Measurements from ENCODE around the gene SPG7.
"Not testable (repeated sequence)": the region's sequence is repeated elsewhere in the genome, so short reads cannot be mapped to it uniquely, and the experiment has no call there.

The SPG7 gene

DNA sequence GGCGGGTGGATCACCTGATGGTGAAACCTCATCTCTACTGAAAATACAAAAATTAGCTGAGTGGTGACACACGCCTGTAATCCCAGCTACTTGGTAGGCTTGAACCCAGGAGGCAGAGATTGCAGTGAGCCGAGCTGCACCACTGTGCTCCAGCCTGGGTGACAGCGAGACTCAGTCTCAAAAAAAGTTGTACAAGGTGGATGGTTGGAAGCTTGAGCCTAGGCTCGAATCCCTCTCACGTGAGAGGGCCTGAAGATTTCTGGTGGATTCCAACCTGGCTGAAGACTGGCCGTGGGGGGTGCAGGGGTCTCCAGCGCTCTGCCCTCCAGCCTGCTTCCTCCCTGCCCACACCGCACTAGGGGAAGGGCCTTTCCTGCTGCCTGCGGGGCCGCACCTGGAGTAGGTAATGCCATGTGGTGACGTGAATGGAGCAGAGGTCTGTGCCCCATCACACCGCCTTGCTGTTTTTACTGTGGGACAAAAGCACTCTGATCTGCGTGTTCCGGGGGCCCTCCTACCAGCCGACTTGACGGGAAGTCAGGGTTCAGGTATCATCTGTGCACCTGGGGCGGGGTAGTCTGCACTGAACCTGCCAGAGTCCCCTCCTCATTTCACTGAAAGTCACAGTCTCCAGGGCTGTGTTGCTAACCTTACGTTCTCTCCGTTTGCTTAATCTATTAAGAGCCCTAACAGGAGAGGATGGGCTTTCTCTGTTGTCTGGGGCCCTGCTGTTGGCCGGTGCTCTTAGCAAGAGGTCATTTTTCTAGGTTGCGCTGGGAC is 56.5 kb downstream of the SPG7 start:
- DNase-seq (ENCODE audit: low spot score), result no peak

DNA sequence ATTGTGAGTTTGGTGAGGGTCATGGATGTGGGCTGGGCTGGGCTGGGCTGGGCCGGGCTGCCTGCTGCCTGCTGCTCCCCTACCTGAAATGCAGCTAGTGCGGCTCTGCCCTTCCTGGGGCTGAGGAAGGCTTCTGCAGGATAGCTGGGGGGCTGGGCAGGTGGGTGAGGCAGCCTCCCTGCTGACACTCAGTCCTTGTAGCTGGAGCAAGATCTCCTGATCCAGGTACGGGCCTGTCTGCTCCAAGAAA is 57.0 kb downstream of the SPG7 start:
- DNase-seq (ENCODE audit: low spot score), result no peak

DNA sequence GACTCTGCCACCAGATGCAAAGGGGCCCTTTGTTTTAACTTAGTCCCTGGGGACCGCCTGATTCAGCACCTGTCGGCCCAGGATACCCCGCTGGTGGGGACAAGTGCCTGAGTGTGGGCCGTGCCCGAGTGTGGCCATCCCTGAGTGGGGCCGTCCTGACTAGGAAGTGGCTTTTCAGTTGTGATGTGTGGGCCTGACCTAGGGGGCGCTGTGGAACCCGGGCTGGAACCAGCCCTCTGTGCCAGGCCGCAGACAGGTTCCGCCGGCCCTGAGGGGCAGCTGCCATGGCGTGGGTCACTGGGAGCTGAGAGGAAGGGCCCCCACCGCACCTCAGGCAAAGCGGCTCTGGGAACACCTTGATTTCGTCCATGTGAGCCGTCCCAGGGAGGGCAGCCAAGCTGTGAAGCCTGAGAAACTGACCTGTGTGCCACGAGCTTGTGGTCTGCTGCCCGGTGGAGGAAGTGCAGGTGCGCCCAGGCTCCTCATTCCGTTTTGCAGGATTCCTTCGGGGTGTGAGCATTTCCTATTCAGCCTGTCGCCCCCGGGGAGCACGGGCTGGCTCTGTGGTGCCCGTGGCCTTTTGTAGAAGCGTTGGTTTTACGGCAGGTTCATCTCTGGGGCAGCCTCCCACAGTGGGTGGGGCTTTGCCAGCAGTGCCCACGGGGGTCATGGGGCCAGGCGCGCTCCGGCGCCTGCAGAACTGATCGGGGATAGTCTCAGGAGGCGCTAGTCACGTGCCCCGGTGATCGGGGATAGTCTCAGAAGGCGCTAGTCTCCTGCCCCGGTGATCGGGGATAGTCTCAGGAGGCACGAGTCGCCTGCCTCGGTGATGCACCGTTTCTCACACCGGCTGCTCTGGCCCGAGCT is 57.5 kb downstream of the SPG7 start:
- peak; percentile 78 for DNase-seq (ENCODE audit: low spot score)

DNA sequence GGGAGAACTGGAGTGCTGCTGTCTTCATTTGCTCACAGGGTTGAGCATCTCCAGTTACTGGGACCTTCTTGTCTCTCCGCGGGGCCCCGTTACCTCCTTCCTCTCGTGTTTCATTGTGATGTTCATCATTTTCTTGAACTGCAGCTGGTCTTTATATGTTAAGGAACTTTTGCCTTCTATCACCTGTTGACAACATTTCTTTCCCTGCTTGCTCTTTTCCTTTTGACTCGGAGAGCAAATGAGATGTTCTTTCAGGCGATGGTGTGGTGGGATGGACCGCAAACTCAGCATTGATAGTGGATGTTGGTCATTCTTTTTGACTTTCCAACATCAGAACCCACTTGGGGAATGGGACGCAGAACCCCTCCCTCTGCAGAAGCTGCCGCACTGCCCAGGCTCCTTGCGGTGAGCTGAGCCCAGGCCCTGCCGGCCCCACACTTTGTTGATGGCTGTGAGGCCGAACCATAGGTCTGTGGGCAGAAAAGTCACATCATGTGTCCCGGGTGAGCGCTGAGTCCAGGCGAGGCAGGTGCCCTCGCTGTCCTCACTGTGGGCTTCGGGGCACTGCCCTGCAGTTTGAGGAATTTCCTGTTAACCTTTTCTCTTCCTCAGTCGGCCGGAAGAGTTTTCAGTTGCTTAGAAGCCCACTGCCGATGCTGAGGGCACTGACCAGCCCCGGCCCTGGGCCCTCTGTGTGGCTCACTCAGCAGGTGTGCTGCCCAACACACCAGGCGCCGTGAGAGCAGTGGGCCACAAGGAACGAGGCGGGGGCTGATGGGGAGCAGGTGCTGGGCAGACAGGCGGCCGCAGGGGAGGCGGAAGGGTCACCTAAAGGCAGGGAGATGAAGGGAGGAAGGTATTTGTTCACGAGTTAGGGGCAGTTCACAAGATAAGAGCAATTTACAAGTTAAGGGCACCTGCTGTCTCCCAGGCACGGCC is 59.7 kb downstream of the SPG7 start:
- no peak for DNase-seq (ENCODE audit: low spot score)

DNA sequence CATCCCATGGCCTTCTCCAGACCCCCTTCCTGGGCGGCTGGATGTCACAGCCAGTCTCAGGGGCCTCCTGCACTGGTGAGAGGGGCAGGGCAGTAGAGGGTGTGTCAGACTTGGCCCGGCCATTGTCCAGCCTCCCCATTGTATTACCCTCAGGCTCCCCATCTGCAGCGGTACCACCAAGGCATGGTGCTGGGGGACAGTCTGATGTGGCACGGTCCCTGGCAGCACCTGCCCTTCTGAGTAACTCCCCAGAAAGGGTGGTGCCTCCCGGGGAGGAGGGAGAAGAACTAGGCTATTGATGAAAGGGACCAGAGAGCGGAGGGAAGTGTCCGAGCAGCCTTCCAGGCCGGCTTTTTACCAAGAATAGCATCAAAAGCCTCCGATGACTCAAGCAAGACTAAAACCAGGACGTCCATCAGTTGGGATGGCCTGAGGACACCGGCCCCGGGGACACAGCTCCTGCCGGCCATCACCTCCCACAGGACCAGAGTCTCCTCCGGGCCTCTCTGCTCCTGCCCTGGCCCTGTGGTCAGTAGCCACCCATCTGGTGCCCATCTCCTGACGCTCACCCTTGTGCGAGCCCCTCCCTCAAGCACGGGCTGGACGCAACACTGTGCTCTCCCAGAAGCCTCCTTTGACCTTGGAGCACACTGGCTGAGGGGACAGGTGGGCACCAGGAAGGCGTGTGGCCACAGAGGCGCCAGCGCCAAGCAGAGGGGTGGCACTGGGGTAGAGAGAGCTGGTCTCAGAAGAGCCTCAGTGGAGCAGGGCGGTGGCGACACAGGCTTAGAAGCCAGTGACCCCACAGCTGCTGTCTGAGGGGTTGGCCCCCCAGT is 61.5 kb downstream of the SPG7 start:
- DNase-seq (ENCODE audit: low spot score), result no peak

DNA sequence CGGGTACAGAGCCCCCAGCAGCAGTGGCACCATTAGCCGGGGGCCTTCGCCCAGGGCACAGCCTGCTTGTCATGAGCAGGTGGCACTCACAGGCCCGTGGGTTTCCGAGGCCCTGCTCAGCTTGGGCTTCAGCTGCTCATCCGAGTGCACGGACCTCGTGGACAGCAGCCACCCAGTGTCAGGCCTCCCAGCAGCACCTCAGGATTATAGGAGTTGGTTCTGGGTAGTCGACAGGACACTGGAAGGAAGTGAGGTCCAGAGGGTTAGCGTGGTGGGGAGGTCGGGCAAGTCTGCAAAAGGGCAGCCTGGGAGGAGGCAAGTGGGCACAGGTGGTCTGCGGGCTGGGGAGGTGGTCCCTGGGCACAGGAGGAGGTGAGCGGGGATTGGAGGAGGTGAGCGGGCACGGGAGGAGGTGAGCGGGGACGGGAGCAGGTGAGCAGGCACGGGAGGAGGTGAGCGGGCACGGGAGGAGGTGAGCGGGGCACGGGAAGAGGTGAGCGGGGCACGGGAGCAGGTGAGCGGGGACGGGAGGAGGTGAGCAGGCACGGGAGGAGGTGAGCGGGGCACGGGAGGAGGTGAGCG is 62.2 kb downstream of the SPG7 start:
- DNase-seq (ENCODE audit: low spot score), result no peak

DNA sequence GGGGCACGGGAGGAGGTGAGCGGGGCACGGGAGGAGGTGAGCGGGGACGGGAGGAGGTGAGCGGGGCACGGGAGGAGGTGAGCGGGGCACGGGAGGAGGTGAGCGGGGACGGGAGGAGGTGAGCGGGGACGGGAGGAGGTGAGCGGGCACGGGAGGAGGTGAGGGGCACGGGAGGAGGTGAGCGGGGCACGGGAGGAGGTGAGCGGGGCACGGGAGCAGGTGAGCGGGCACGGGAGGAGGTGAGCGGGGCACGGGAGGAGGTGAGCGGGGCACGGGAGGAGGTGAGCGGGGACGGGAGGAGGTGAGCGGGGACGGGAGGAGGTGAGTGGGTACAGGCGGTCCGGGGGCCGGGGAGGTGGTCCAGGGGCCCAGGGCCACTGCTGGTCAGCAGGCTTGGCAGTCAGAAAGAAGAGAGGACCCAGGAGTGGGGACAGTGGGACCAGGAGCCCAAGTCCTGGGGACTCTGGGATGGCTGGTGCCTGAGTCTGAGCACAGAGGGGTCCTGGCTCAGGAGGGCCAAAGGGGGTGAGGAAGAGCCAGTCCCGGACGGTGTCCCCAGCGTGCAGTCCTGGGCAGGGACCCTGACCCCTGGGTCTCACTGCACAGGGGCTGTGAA is 62.9 kb downstream of the SPG7 start:
- DNase-seq (ENCODE audit: low spot score), result not testable (repeated sequence)

DNA sequence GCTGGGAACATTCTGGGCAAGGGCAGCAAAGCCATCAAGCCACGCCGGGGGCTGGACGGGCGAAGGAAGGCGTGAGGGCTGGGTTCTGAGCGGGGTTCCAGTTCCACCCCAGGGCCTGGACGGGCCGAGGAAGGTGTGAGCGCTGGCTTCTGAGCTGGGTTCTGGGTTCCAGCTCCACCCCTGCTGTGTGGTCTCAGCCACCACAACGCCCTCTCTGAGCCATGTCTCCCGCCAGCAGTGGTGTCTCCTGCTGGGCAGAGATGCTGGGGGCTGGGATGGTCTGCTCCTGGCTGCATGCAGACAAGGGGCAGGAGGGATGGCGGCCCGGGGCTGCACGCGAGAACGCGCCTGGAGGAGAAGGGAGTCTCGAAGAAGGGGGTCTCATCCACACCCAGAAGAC is 63.4 kb downstream of the SPG7 start:
- no peak for DNase-seq (ENCODE audit: low spot score)

DNA sequence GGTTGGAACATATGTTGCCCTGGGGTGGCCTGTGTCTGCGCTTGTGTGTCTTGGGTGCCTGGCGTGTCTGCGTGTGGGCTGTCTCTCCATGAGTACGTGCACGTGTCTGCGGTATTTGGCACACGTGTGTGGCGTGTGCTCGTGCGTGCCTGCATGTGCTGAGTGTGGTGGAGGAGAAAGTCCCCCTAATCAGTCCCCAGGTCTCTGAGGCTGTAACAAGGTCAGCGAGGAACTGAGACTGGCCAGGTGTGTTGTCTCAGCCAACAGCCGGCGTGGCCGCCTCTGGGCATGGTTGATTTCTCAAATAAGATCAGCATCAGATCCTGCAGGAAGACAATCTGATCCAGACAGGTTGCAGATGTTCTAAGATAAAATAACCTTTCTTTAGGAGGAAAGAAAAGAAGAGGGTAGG is 63.9 kb downstream of the SPG7 start:
- DNase-seq (ENCODE audit: low spot score), result no peak

DNA sequence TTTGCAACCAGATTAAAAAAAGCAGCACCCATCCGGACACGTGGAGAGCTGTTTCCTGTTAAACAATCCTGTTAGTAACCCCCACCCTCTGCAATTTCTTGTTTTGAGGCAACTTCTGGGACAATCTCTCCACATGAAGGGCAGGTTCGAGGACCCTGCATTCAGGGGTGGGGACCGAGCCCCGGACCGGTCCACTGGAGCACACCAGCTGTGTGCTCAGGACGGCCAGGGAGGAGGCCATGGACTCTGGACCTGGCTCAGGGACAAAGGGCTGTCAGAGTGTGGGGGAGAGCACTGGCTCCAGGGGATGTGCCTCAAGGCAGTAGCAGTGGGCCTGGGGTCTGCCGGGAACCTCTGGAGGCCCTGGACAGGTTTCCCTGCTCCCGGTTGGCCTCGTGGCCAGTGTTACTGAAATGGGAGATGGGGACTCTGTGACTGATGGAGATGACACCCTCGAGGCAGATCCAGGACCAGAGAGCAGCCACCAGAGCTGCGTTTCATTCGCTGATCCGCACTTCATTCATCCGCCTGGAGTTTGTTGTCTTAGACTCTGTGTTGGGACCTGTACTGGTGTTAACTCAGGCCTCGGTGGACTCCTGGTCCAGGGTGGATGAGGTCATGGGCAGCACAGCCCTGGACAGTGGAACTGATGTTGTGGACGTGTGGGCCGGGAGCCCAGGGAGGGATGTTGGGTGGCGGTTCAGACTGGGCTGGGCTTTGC is 64.4 kb downstream of the SPG7 start:
- DNase-seq (ENCODE audit: low spot score), result peak; percentile 90

DNA sequence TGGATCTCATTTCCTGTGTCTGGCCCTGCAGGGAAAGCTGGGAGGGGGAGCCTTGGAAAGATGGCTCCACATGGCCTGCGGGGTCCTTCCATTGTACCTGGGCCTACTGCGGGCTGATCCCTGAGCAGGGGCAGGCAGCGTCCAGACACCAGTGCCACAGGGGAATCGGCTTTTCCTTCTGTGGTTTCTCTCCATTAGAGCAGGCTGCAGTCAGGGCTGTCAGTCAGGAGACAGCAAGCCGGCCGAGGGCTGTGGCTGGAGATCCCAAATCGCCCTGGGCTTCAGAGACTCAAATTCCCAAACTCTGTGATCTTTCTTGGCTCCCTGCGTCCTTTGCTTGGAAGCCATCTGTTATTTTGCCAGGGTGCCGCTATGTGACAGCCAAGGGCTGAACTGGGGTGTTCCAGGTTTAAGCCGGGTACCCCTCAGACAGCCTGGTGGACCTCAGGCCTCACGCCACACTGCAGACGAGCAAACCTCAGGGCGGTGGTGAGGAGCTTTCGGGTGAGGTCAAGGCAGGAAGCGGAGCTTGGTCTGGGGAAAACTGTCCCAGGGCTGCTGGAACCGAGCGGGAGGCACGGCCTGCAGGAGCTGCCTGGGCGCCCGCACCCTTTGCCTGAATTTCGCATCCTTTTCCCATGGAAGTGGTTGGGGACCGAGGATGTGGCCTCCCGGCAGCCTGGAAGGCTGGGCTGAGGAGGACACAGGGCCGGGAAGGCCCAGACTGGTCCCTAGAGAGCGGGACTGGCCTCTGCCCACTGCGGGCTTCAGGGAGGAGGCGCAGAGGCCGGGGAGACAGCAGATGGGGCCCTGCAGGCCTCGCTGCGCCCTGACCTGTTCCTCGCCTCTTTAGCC is 65.8 kb downstream of the SPG7 start:
- DNase-seq (ENCODE audit: low spot score), result no peak

DNA sequence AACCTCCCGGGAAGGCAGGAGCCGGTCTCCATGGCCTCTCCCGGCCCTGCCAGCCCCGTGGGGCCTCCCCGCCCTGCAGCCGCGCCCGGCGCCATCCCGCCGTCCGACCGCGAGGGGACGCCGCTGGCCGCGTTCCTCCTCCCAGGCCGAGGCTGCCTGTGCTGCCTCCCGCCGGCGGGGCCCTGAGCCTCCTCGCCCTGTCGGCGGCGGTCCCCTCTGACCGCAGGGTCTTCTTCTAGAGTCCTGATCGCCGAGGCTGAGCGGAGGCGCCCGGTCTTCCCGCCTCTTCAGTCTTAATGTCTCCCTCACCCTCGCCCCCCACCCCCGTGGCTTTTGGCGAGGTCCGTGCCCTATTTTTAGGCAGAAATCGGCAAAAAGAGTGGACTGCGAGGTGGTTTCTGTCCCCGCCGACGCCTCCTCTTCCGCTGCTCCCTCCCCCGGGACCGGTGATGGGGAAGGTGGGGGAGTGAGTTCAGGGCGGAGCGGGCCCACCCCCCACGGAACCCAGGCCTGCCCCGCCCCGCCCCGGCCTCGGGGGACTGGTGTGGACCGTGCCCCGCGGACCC is 66.6 kb downstream of the SPG7 start:
- DNase-seq (ENCODE audit: low spot score), result peak; percentile 91

DNA sequence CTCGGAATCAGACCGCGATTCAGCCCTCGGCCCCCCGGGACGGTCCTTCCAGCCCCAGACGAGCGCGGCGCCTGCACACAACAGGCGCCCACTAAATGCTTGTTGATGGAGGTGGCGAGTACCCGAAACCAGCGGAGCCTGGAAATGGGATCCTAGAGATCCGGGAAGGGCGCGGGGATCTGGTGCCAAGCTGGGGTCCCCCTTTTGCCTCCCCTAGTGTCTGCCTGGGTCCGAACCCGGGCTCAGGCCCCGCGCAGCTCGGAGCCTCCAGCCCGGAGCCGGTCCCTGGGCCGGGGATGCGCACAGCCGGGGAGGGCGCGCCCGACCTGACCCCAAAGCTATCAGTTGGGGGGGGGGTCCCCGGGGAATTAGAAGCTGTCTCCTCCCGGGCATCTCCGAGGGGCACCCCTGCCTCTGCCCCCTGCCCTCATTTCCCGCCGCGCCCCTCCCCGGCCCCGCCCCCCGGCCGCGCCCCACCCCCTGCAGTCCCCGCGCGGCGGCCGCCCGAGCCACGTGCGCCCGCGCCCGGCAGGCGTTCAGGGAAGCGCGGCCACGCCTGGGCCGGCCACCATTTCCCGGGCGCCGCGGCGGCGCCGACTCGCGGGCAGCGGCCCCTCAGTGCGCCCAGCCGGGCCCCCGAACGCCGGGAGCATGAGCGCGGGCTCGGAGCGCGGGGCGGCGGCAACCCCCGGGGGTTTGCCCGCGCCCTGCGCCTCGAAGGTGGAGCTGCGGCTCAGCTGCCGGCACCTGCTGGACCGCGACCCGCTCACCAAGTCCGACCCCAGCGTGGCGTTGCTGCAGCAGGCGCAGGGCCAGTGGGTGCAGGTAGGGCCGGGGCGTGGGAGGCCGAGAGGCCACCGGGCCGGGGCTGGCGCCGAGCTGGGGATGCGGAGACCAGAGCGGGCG is 67.3 kb downstream of the SPG7 start, which contains the start of gene CPNE7:
CPNE7 (plus strand) TSS at position 512 of the 906 bp plus-strand sequence; CDS start at position 652, 140 bp downstream.
- DNase-seq (ENCODE audit: low spot score), result no peak

DNA sequence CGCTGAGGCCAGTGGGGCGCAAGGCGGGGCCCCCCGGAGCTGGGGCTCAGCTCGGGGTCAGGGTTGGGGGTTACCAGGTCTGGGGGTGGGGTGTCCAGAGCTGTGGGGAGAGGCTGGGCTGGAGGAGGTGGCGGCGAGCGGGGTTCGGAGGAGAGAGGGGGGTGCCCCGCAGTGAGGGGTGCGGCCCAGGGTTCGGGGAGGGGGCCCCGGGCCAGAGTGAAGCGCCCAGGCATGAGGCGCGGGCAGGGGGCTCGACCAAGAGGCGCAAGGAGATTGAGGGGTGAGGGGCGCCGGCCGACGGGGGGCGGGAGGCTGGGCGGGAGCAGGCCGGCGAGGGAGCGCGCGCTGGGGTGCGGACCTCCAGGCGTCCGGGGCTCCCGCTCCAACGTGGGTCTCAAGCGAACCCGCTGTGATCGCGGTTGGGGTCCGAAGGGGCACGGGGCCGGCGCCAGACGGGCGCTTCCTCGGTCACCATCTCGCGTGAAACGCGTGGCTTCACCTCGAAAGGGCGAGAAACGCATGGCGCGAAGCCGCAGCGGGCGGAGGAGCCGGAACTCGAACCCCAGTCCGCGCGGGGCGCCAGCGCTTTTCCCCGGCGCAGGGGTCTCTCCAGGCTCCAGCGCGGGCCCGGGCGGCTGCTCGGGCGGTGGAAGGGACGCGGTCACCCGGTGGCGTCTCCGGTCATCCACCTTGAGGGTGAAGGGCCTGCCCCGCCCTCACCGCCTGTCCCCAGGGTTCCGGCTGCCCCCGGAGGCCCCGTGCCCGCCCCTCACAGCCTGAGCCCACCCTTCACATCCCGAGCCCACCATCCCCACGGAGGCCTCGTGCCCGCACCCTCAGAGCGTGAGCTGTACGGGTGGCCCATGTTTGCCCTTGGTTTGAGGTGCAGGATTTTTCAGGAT is 68.2 kb downstream of the SPG7 start:
- DNase-seq (ENCODE audit: low spot score), result no peak

DNA sequence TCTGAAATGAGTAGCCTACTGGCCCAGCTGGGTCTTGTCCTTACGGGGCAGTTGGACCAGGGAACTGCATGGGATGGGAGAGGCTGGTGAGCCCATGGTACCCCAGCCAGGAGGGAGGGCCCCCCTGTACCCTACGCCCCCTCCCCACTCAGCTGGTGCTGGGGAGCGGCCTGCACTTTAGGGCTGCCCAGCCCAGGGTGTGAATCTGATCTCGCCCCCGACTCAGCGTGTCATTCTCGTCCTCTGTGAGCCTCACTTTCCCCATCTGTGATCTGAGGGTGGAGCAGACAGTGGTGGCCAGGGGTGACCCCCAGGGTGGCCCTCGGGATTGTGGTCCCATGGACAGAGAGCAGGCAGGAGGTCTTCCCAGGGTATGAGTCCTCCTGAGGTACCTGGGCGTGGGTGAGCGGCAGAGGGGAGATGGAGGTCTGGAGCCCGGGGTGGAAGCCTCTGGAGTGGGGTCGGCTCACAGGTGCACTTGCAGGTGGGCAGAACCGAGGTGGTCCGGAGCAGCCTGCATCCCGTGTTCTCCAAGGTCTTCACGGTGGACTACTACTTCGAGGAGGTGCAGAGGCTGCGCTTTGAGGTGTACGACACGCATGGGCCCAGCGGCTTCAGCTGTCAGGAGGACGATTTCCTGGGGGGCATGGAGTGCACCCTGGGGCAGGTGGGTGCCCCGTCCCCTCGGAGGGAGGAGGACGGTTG is 69.0 kb downstream of the SPG7 start:
- no peak for DNase-seq (ENCODE audit: low spot score)

DNA sequence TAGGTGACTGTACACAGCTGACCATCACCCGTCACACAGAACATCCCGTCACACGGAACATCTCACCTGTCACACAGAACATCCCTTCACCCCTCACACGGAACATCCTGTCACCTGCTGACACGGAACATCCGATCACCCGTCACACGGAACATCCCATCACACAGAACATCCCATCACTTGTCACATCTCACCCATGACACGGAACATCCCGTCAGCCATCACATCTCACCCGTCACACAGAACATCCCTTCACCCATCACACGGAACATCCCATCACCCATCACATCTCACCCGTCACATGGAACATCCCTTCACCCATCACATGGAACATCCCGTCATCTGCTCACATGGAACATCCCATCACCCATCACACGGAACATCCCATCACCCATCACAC is 71.1 kb downstream of the SPG7 start:
- DNase-seq (ENCODE audit: low spot score), result no peak
